Fibroblast of mammary gland (primary cell): ENCODE data around the gene MALT1.

Experiments
- DNase-seq: peaks from one replicate; pipeline ENCODE4 v3.0.0-alpha.2; 2010; ENCODE audit warnings: low read depth
- H3K4me3 ChIP-seq: 2 replicates; pipeline ENCODE4 v1.5.1; 2011; ENCODE audit warnings: low read depth, mild to moderate bottlenecking, low read length, moderate library complexity; ENCODE audit not compliant: control insufficient read depth
- CTCF ChIP-seq: conservative IDR thresholded peaks from 2 replicates; pipeline ENCODE4 v1.5.1; 2011; ENCODE audit warnings: low read depth, low read length, inconsistent platforms; ENCODE audit not compliant: control insufficient read depth, insufficient read depth

Gene MALT1

GRCh38 chr18:58787536-58788149 lies 116.4 kb downstream of the MALT1 start:
- no peak for DNase-seq
- no peak for TF ChIP-seq CTCF
- no peak overlapping the region for H3K4me3 ChIP-seq

GRCh38 chr18:58788470-58788869 lies 117.2 kb downstream of the MALT1 start:
- no peak for DNase-seq
- TF ChIP-seq CTCF: no peak
- no peak overlapping the region for H3K4me3 ChIP-seq

- H3K4me3 ChIP-seq: no peak overlapping the region
- peak; percentile 52 for DNase-seq
- TF ChIP-seq CTCF: no peak
These were observed 118.0 kb downstream of the MALT1 start for GRCh38 chr18:58788971-58789875.

GRCh38 chr18:58789876-58790240 lies 118.6 kb downstream of the MALT1 start:
- no peak overlapping the region for H3K4me3 ChIP-seq
- no peak for TF ChIP-seq CTCF
- no peak for DNase-seq

DNA sequence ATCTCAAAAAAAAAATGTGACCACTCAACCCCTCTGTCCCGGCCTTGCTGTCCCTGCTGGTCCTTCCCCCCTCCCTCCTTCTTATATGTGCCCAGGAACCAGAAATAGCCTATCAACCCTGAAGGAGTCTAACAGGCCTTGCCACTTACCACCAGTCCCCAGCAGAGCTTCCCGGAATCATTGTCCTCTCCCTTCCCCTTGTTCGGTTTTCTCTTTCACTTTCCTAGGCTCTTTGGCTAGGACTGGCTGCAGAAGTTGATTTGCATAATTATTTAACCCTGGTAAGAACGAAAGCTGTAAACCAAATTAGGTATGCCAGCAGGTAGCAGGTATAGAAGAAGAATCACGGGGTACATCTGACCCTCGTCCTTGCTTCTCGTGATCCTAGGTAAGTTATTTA lies 120.8 kb downstream of the MALT1 start:
- TF ChIP-seq CTCF: no peak
- DNase-seq: no peak
- H3K4me3 ChIP-seq: no peak overlapping the region

GRCh38 chr18:58793361-58793760 lies 122.1 kb downstream of the MALT1 start:
- no peak overlapping the region for H3K4me3 ChIP-seq
- DNase-seq: peak; percentile 90
- no peak for TF ChIP-seq CTCF

- no peak for TF ChIP-seq CTCF
- no peak for DNase-seq
- no peak overlapping the region for H3K4me3 ChIP-seq
These were observed 125.0 kb downstream of the MALT1 start for GRCh38 chr18:58796220-58796619.
